Heart left ventricle (tissue), 16 donors: ENCODE results near the gene NR3C2. TPM values are rescaled to one million over a fixed set of nuclear protein-coding genes. Genes with fewer than 3 reads are reported as not detected.

Experiments
- ATAC-seq, 4 donors: fragments of 200-7000 bp; cut with Tn5 transposase; one replicate each; pipeline ENCODE4 v1.9.1; 2020 to 2022; ENCODE audit warnings: moderate library complexity in 4 of 4, mild to moderate bottlenecking in 3 of 4, moderate number of reproducible peaks in 1 of 4
- DNase-seq, 5 donors: peaks; one replicate each; pipeline ENCODE4 v3.0.0-alpha.2; 2020
- H3K27ac ChIP-seq, 12 donors: fragments of 200-600 bp; sonication (generic) in 4 of 12; one replicate each; pipeline versions ENCODE4 v1.5.0 to v1.8.0; 2016 to 2022; ENCODE audit warnings: mild to moderate bottlenecking in 2 of 12
- H3K27me3 ChIP-seq, 9 donors: fragments of 200-600 bp; sonication (generic) in 2 of 9; one replicate each; pipeline versions ENCODE4 v1.5.1 to v1.8.0; 2016 to 2022; ENCODE audit warnings: mild to moderate bottlenecking in 3 of 9
- H3K36me3 ChIP-seq, 9 donors: fragments of 200-600 bp; sonication (generic) in 2 of 9; one replicate each; pipeline versions ENCODE4 v1.5.0 to v1.8.0; 2018 to 2022; ENCODE audit warnings: mild to moderate bottlenecking in 2 of 9
- H3K4me1 ChIP-seq, 12 donors: fragments of 200-600 bp; sonication (generic) in 4 of 12; one replicate each; pipeline versions ENCODE4 v1.5.0 to v1.8.0; 2016 to 2022; ENCODE audit warnings: mild to moderate bottlenecking in 3 of 12
- H3K4me3 ChIP-seq, 12 donors: fragments of 200-600 bp; sonication (generic) in 4 of 12; one replicate each; pipeline versions ENCODE4 v1.5.0 to v1.8.0; 2017 to 2022; ENCODE audit warnings: mild to moderate bottlenecking in 9 of 12, moderate library complexity in 4 of 12
- H3K9me3 ChIP-seq, 12 donors: fragments of 200-600 bp; sonication (generic) in 4 of 12; one replicate each; pipeline versions ENCODE4 v1.5.0 to v1.8.0; 2016 to 2022; ENCODE audit warnings: mild to moderate bottlenecking in 1 of 12
- POLR2A ChIP-seq, 2 donors: fragments of 450-650 bp; IDR thresholded peaks; one replicate each; pipeline ENCODE4 v1.6.1; 2017; ENCODE audit warnings: antibody characterized with exemption in 2 of 2, mild to moderate bottlenecking in 2 of 2, moderate library complexity in 2 of 2
- WGBS, 4 donors: extraction: QIAGEN DNeasy Blood & Tissue Kit in 2 of 4; methylation state at CpG; one replicate each; pipeline versions ENCODE4 v1.1.5 to v1.1.7; 2013 to 2018; 5-methylcytosine and 5-hydroxymethylcytosine counted together
- intact Hi-C, 10 donors: fragments of 100-400 bp; cut with DNase I; formaldehyde crosslinking; loops; one replicate each; pipeline versions ENCODE4 v1.11.1 to v1.14.2; 2022
- polyA plus RNA-seq, 2 donors: library from polyadenylated mRNA; stranded (reverse); fragments of 200-250 nt; gene quantifications; one replicate each; pipeline ENCODE4 v1.2.3, GENCODE V29; 2013
- total RNA-seq, 9 donors: library from RNA; depleted of rRNA in 2 of 9; stranded (reverse); fragments of >200 nt in 2 of 9; fragmentation: NEBNext Ultra II Directional in 3 of 9; extraction: Animal tissue kit (Norgen Biotek cat#: 25700) in 3 of 9; gene quantifications; one replicate each; pipeline versions ENCODE4 v1.1.0 to v1.2.4, GENCODE V29; 2016 to 2023
- TF ChIP-seq, protein P1 (sequence below), 12 donors: fragments of 200-600 bp; sonication (generic) in 4 of 12; IDR thresholded peaks; one replicate each; pipeline versions ENCODE4 v1.5.0 to v1.8.0; 2018 to 2022; ENCODE audit warnings: antibody characterized with exemption in 12 of 12, mild to moderate bottlenecking in 5 of 12
- donor health status: ischemic (EF 13 %, LVEDD 7.1; RV severe dilation, severe dysfunction).
- donor health status: healthy with polysubstance abuse.
- donor health status: DM: no; HTN: yes; CAD: no.
- donor health status: DM: no; HTN: no; CAD: no.
- donor health status: ischemic (EF 25% LVEDD 6.9; RV normal size, moderate dysfunction).
- donor health status: ischemic (EF 25% LVEDD 5.7; RV mildly dilated, moderate dysfunction).
- donor health status: healthy.
- donor health status: DM: yes; HTN: yes; CAD: no.
- donor health status: ischemic (EF 35%, LVEDD 5.7; RV mildly dilated, moderate dysfunction).
- donor health status: nonischemic (EF 11% LVEDD 7.7; RV severe dilation, severe dysfunction).
- donor health status: DM: yes; HTN: yes; CAD: no.
- donor health status: PGD.
- donor health status: ischemic (EF 29% LVEDD 5.4; RV normal size, mild dysfunction).
- donor health status: nonischemic (EF 23%, LVEDD 6.1; RV moderate dilation, normal function).

Gene NR3C2
- total and polyA plus RNA-seq, 11 donors = 3.6 to 26.5 (median 18.4) TPM

DNA sequence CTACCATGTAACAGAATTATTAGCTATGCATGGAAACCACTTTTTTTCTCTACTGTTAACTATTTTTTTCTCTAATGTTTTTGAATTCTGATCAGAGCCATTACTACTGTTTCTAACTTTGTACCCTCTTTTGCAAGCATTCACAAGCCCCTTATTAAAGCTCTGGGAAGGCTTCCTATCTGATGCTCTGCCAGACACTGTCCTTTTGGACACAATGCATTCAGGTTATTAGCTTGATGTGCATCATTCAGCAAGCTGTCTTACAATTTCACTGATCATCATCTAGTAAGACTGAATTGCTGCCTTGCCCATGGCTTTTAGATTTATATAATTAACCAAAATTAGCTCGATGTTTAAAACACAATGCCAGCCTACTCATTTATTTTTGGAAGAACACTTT lies 155.1 kb downstream of the NR3C2 start:
- peaks cover 0 to 75% (median 43%) of the 10 kb centered on the region in 12 donors for H3K4me1 ChIP-seq
- H3K36me3 ChIP-seq = no peaks in the 10 kb centered on the region
- H3K9me3 ChIP-seq = no peaks in the 10 kb centered on the region
- H3K4me3 ChIP-seq = no peak overlapping the region
- no peak for ATAC-seq
- intact Hi-C loops = loop anchor here in 8 of 10 donors (5.0 to 10.0 kb wide), 4 partner anchors 155 to 978 kb away; partner anchors contain the start of gene NR3C2 (in 7 of the 8)
- WGBS, 4 donors = 41 to 61% (median 46%) methylated on average over 1 of the region's 1 CpG
- no peak overlapping the region for H3K27ac ChIP-seq
- TF ChIP-seq, protein P1, sequence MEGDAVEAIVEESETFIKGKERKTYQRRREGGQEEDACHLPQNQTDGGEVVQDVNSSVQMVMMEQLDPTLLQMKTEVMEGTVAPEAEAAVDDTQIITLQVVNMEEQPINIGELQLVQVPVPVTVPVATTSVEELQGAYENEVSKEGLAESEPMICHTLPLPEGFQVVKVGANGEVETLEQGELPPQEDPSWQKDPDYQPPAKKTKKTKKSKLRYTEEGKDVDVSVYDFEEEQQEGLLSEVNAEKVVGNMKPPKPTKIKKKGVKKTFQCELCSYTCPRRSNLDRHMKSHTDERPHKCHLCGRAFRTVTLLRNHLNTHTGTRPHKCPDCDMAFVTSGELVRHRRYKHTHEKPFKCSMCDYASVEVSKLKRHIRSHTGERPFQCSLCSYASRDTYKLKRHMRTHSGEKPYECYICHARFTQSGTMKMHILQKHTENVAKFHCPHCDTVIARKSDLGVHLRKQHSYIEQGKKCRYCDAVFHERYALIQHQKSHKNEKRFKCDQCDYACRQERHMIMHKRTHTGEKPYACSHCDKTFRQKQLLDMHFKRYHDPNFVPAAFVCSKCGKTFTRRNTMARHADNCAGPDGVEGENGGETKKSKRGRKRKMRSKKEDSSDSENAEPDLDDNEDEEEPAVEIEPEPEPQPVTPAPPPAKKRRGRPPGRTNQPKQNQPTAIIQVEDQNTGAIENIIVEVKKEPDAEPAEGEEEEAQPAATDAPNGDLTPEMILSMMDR (IDR thresholded peaks at IDR 0.05) = no peak
- TF ChIP-seq POLR2A (IDR thresholded peaks at IDR 0.05) = no peak
- no peaks in the 10 kb centered on the region for H3K27me3 ChIP-seq
- DNase-seq = no peak

DNA sequence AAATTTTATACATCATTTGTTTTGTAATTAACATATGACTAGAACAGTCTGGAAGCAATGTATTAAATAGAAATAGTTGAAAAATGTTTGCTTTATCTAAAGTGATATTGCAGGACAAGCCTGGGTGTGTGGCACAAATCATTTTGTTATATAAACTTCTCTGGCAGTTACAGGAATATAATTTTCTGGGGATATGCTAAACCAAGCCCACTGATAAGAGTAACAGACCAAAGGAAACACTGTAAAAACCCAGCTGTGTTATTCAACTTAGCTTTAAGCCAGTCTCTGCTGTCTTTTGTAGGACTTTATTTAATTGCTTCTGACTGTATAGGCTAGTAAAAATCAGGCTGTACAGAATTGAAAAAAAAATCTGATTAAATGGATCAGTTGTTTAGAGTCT lies 156.2 kb downstream of the NR3C2 start:
- ATAC-seq (no peak), DNase-seq (no peak)
- no peaks in the 10 kb centered on the region for H3K36me3 ChIP-seq
- H3K4me1 ChIP-seq = peaks cover 0 to 81% (median 44%) of the 10 kb centered on the region in 12 donors
- no peak for TF ChIP-seq POLR2A (IDR thresholded peaks at IDR 0.05)
- TF ChIP-seq, protein P1 (IDR thresholded peaks at IDR 0.05) = no peak
- H3K9me3 ChIP-seq = no peaks in the 10 kb centered on the region
- intact Hi-C loops = loop anchor here in 8 of 10 donors (5.0 to 10.0 kb wide), 4 partner anchors 156 to 979 kb away; partner anchors contain the start of gene NR3C2 (in 7 of the 8)
- no peaks in the 10 kb centered on the region for H3K27me3 ChIP-seq
- no peak overlapping the region for H3K27ac ChIP-seq
- H3K4me3 ChIP-seq = no peak overlapping the region

DNA sequence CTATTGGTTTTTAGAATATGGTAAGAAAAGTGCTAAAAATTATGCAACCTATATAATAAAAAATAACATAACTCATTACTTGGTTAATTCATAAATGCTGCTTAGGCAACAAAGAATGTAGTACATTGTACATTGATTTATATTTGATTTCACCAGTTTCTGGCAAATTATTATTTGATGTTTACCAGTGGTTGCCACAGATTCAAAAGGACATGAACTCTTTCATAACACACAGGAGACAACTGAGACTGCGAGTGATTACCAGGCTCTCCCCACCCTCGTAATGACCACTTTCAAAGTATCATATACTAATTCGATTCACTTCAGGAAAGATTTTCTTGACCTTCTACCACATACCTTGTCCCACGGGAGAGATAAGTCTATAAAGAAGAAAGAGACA lies 158.5 kb downstream of the NR3C2 start:
- no peak for ATAC-seq
- no peaks in the 10 kb centered on the region for H3K9me3 ChIP-seq
- 65 to 74% (median 73%) methylated on average over 4 of the region's 4 CpGs for WGBS, 4 donors
- no peak overlapping the region for H3K4me3 ChIP-seq
- no peak for DNase-seq
- intact Hi-C loops = loop anchor here in 4 of 10 donors (10.0 kb wide), 2 partner anchors 161 to 981 kb away; partner anchors contain the start of gene NR3C2 (in 3 of the 4)
- H3K27me3 ChIP-seq = no peaks in the 10 kb centered on the region
- H3K4me1 ChIP-seq = peaks cover 0 to 66% (median 38%) of the 10 kb centered on the region in 12 donors
- no peaks in the 10 kb centered on the region for H3K36me3 ChIP-seq
- H3K27ac ChIP-seq = no peak overlapping the region
- TF ChIP-seq, protein P1 (IDR thresholded peaks at IDR 0.05) = no peak
- TF ChIP-seq POLR2A (IDR thresholded peaks at IDR 0.05) = no peak

DNA sequence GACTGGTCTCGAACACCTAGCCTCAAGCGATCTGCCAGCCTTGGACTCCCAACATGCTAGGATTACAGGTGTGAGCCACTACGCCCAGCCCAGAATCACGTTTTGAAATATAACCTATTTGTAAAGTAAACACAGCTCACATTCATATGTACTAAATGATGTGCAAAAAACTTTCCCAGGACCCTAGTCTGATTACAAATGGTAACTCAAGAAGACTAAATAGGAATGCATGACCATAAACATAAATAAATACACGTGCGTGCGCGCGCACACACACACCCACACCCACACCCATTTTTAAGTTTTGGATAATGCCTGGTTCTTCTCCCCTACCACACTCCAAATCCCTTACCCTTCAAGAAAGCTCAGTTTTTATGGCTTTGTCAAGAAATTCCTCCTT lies 163.9 kb downstream of the NR3C2 start:
- no peak for ATAC-seq
- intact Hi-C loops = loop anchor here in 1 of 10 donors (10.0 kb wide), 1 partner anchor 224 kb away; no protein-coding TSS in a partner anchor
- Histone ChIP-seq H3K27ac (no peak overlapping the region), H3K9me3 (no peaks in the 10 kb centered on the region), H3K4me1 (peaks cover 0 to 45% (median 18%) of the 10 kb centered on the region in 12 donors), H3K36me3 (no peaks in the 10 kb centered on the region), H3K4me3 (no peak overlapping the region), H3K27me3 (no peaks in the 10 kb centered on the region)
- no peak for TF ChIP-seq POLR2A (IDR thresholded peaks at IDR 0.05)
- TF ChIP-seq, protein P1 (IDR thresholded peaks at IDR 0.05) = no peak
- WGBS, 4 donors = 93 to 97% (median 97%) methylated on average over 9 of the region's 9 CpGs
- DNase-seq = no peak
